Measurements from ENCODE around the gene SPAG6.

Gene SPAG6

GRCh38 chr10:22317771-22318565 lies 27.3 kb upstream of the SPAG6 start:
- TF ChIP-seq POLR2A (IDR thresholded peaks at IDR 0.05; ENCODE audit: low read length) (no peak), GATA1 (IDR thresholded peaks at IDR 0.05; ENCODE audit: low read depth, low read length) (no peak)
- peak; percentile 46 to 64 for DNase-seq

- DNase-seq, result no peak
- TF ChIP-seq GATA1 (IDR thresholded peaks at IDR 0.05; ENCODE audit: low read depth, low read length), result no peak
These were observed 26.5 kb upstream of the SPAG6 start for GRCh38 chr10:22318772-22319171.

- no peak for DNase-seq
- TF ChIP-seq GATA1 (IDR thresholded peaks at IDR 0.05; ENCODE audit: low read depth, low read length), result no peak
- no peak for TF ChIP-seq POLR2A (IDR thresholded peaks at IDR 0.05; ENCODE audit: low read length)
These were observed 25.7 kb upstream of the SPAG6 start for GRCh38 chr10:22319547-22319979.

GRCh38 chr10:22319980-22320558 lies 25.2 kb upstream of the SPAG6 start:
- TF ChIP-seq POLR2A (IDR thresholded peaks at IDR 0.05; ENCODE audit: low read length) (peak; percentile 35), GATA1 (IDR thresholded peaks at IDR 0.05; ENCODE audit: low read depth, low read length) (no peak)
- DNase-seq, result peak; percentile 48 to 67

GRCh38 chr10:22320591-22321155 lies 24.6 kb upstream of the SPAG6 start, which contains the start of gene BMI1:
Gene BMI1 (plus strand): TSS chr10:22321099. CDS start chr10:22326450, 5,351 bp downstream.
- no peak for TF ChIP-seq POLR2A (IDR thresholded peaks at IDR 0.05; ENCODE audit: low read length)
- TF ChIP-seq GATA1 (IDR thresholded peaks at IDR 0.05; ENCODE audit: low read depth, low read length), result no peak
- DNase-seq, result peak; percentile 84 to 89

GRCh38 chr10:22321156-22321923 lies 24.0 kb upstream of the SPAG6 start:
- peak; percentile 82 to 89 for DNase-seq
- TF ChIP-seq POLR2A (IDR thresholded peaks at IDR 0.05; ENCODE audit: low read length) (peak; percentile 49), GATA1 (IDR thresholded peaks at IDR 0.05; ENCODE audit: low read depth, low read length) (no peak)

GRCh38 chr10:22321924-22322640 lies 23.2 kb upstream of the SPAG6 start:
- peak; percentile 40 to 72 for DNase-seq
- TF ChIP-seq GATA1 (IDR thresholded peaks at IDR 0.05; ENCODE audit: low read depth, low read length) (no peak), POLR2A (IDR thresholded peaks at IDR 0.05; ENCODE audit: low read length) (no peak)

GRCh38 chr10:22322641-22323160 lies 22.6 kb upstream of the SPAG6 start:
- peak in 1 of 2 experiments; percentile 54 for DNase-seq
- TF ChIP-seq GATA1 (IDR thresholded peaks at IDR 0.05; ENCODE audit: low read depth, low read length) (no peak), POLR2A (IDR thresholded peaks at IDR 0.05; ENCODE audit: low read length) (no peak)

- peak in 1 of 2 experiments; percentile 39 for DNase-seq
- no peak for TF ChIP-seq GATA1 (IDR thresholded peaks at IDR 0.05; ENCODE audit: low read depth, low read length)
- no peak for TF ChIP-seq POLR2A (IDR thresholded peaks at IDR 0.05; ENCODE audit: low read length)
These were observed 21.6 kb upstream of the SPAG6 start for GRCh38 chr10:22323538-22324305.

- peak in 1 of 2 experiments; percentile 46 for DNase-seq
- TF ChIP-seq POLR2A (IDR thresholded peaks at IDR 0.05; ENCODE audit: low read length), result no peak
- no peak for TF ChIP-seq GATA1 (IDR thresholded peaks at IDR 0.05; ENCODE audit: low read depth, low read length)
These were observed 20.9 kb upstream of the SPAG6 start for GRCh38 chr10:22324413-22324812.

- TF ChIP-seq POLR2A (IDR thresholded peaks at IDR 0.05; ENCODE audit: low read length), result no peak
- TF ChIP-seq GATA1 (IDR thresholded peaks at IDR 0.05; ENCODE audit: low read depth, low read length), result no peak
- no peak for DNase-seq
These were observed 20.4 kb upstream of the SPAG6 start for GRCh38 chr10:22324893-22325271.

All from erythroblast (primary cell).